SK-N-MC (cell line): ENCODE results near the gene GRIK4.

ENCODE experiments used
- EZH2 ChIP-seq: fragments of 200-600 bp; sonication (generic); IDR thresholded peaks from one replicate; pipeline ENCODE4 v1.6.1; 2017; ENCODE audit warnings: antibody characterized with exemption
- FOXP2 ChIP-seq: optimal IDR thresholded peaks from 2 replicates; pipeline ENCODE3; 2011; ENCODE audit warnings: mild to moderate bottlenecking, moderate library complexity; ENCODE audit not compliant: insufficient read depth; ENCODE audit errors: extremely low read length, control extremely low read depth
- POLR2AphosphoS5 ChIP-seq: IDR thresholded peaks from 2 replicates; pipeline ENCODE4 v1.6.1; 2012; ENCODE audit warnings: mild to moderate bottlenecking, low read depth, low read length, borderline replicate concordance

GRCh38 chr11:120558744-120559431 lies 47.3 kb downstream of the GRIK4 start:
- TF ChIP-seq EZH2 (no peak), POLR2AphosphoS5 (no peak), FOXP2 (no peak)
